Nephron progenitor cell (in vitro differentiated cells): ENCODE results near the gene KCNA1.

Source experiments
- DNase-seq: peaks from one replicate; pipeline ENCODE4 v3.0.0; 2021
- H3K27ac Mint-ChIP-seq: 2 replicates; pipeline ENCODE4 v1.8.0; 2021; ENCODE audit warnings: mild to moderate bottlenecking, moderate library complexity, mixed read lengths
- H3K27me3 Mint-ChIP-seq: 2 replicates; pipeline ENCODE4 v1.8.0; 2021; ENCODE audit warnings: mild to moderate bottlenecking, low read depth, mixed read lengths; ENCODE audit not compliant: poor library complexity
- H3K36me3 Mint-ChIP-seq: 2 replicates; pipeline ENCODE4 v1.8.0; 2021; ENCODE audit warnings: low read depth, mixed read lengths
- H3K4me1 Mint-ChIP-seq: 2 replicates; pipeline ENCODE4 v1.8.0; 2021; ENCODE audit warnings: mixed read lengths
- H3K4me3 Mint-ChIP-seq: 2 replicates; pipeline ENCODE4 v1.8.0; 2021; ENCODE audit warnings: mild to moderate bottlenecking, moderate library complexity, mixed read lengths
- H3K9me3 Mint-ChIP-seq: 2 replicates; pipeline ENCODE4 v1.8.0; 2021; ENCODE audit warnings: mild to moderate bottlenecking, moderate library complexity, mixed read lengths
- TF ChIP-seq, protein P1 (sequence below): fragments of 200-600 bp; sonication (generic); IDR thresholded peaks from 2 replicates; pipeline ENCODE4 v1.5.0; 2021; ENCODE audit warnings: antibody characterized with exemption

Gene KCNA1

DNA sequence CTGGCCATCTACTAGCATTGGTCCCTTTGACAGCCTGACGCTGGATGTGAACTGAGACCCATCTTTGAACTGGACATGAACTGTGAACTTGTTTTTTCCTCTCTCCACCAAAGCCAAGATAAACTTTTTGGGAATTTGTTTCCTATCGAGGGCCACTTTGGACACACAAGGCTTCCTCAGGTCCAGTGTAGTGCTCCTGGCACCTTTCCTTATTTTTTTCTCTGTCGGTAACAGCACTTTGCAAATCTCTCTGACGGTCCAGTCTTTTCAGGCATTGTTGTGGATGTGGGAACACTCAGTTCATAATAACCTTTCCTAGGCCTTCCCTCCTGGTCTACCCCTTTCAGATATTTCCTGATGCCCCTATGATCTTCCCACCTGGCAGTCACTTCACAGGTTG is 5.0 kb downstream of the KCNA1 start:
- Mint-ChIP-seq H3K4me3 (no peak overlapping the region), H3K4me1 (peaks cover 10% of the 10 kb centered on the region), H3K27me3 (no peaks in the 10 kb centered on the region), H3K27ac (no peak overlapping the region), H3K9me3 (peaks cover 20% of the 10 kb centered on the region), H3K36me3 (peaks cover 11% of the 10 kb centered on the region)
- TF ChIP-seq, protein P1, sequence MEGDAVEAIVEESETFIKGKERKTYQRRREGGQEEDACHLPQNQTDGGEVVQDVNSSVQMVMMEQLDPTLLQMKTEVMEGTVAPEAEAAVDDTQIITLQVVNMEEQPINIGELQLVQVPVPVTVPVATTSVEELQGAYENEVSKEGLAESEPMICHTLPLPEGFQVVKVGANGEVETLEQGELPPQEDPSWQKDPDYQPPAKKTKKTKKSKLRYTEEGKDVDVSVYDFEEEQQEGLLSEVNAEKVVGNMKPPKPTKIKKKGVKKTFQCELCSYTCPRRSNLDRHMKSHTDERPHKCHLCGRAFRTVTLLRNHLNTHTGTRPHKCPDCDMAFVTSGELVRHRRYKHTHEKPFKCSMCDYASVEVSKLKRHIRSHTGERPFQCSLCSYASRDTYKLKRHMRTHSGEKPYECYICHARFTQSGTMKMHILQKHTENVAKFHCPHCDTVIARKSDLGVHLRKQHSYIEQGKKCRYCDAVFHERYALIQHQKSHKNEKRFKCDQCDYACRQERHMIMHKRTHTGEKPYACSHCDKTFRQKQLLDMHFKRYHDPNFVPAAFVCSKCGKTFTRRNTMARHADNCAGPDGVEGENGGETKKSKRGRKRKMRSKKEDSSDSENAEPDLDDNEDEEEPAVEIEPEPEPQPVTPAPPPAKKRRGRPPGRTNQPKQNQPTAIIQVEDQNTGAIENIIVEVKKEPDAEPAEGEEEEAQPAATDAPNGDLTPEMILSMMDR: no peak
- no peak for DNase-seq

DNA sequence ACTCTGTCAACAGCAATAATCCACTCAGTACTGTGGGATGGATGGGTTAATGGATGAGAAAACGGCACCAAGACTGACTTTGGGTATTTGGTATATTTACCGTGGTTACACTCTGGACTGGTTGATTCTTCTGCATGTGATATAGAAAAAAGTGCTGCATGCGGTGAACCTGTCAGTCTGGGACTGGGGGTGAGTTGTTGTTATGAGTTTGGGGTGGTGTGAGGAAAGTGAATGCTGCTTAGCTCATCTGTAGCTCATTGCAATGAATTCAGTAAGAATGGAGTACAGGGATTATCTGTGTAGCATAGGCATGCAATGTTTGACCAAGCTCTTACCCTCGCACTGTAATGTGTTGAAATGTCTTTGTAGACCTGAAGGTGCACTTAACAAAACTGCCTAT is 6.0 kb downstream of the KCNA1 start:
- DNase-seq: no peak
- TF ChIP-seq, protein P1: no peak
- no peak overlapping the region for H3K27ac Mint-ChIP-seq
- no peaks in the 10 kb centered on the region for H3K27me3 Mint-ChIP-seq
- H3K36me3 Mint-ChIP-seq: peaks cover 11% of the 10 kb centered on the region
- H3K4me3 Mint-ChIP-seq: no peak overlapping the region
- peaks cover 17% of the 10 kb centered on the region for H3K9me3 Mint-ChIP-seq
- H3K4me1 Mint-ChIP-seq: peaks cover 6% of the 10 kb centered on the region

DNA sequence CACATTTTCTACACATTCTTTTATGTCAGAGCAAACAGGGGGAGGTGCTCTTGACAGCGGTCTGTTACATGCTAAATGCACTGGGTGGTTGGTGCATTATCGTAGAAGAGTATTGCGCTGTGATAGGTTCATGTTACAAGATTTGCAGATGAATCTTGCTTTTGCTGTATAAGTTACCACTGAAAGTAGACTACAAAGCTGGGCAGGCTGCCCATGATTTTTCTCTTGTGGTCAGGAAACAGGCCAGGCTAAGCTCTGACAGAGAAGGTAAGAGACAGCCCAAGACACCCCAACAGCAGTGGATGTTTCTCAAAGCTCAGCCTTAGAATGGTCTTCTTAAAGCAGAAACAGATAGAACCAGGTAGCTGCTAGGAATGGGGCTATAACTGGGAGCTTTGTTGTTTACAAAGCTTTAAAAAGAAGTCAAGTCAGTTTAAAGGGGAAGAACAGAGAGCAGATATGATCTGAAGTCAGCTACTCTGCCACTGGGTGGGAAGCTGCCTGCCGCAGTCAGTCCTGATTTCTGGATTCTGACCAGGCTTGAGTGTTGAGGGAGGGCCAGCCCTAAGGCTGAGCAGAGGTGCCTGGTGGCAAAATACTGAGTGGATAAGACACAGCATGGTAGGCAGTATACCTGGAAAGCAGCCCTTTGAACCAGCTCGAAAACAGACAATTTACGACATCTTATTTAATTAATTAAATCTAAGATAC is 9.4 kb downstream of the KCNA1 start:
- no peaks in the 10 kb centered on the region for H3K36me3 Mint-ChIP-seq
- DNase-seq: no peak
- no peak overlapping the region for H3K27ac Mint-ChIP-seq
- H3K4me3 Mint-ChIP-seq: no peak overlapping the region
- H3K27me3 Mint-ChIP-seq: peaks cover 3% of the 10 kb centered on the region
- TF ChIP-seq, protein P1: no peak
- no peaks in the 10 kb centered on the region for H3K9me3 Mint-ChIP-seq
- H3K4me1 Mint-ChIP-seq: no peaks in the 10 kb centered on the region

DNA sequence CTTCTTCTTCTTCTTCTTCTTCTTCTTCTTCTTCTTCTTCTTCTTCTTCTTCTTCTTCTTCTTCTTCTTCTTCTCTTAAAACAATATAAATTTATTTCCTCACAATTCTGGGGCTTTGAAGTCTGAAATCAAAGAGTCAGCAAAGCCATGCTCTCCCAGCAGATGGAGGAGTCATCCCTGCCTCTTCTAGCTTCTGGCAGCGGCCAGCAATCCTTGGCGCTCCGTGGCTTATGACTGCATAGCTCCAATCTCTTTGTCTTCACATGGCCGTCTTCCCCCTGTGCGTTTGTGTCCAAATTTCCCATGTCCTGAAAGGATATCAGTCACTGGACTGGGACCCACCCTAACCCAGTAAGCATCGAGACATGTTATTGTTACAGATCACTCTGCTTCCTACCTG is 22.9 kb downstream of the KCNA1 start:
- Mint-ChIP-seq H3K27me3 (peaks cover 13% of the 10 kb centered on the region), H3K4me1 (no peaks in the 10 kb centered on the region), H3K36me3 (no peaks in the 10 kb centered on the region), H3K4me3 (no peak overlapping the region), H3K27ac (no peak overlapping the region), H3K9me3 (no peaks in the 10 kb centered on the region)
- TF ChIP-seq, protein P1: no peak
- no peak for DNase-seq

DNA sequence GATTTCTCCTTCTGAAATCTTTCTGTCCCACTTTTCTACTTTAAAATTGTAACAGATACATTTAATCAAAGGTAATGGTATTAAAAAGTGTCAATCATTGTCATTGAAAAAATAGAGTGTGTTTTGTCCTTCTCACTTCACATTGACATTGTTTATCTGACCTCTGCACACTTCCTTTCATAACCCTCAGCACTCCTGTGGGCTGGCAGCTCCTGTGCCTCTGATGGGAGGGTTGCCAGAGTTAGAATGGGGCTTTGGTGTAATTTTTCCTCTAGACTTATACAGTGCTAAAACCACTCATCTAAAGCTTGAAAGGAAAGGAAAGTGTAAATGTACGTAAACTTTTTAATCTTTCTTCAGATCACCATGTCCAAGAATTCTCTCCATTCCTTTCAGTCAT is 23.7 kb downstream of the KCNA1 start:
- Mint-ChIP-seq H3K4me1 (no peaks in the 10 kb centered on the region), H3K4me3 (no peak overlapping the region), H3K27ac (no peak overlapping the region), H3K36me3 (no peaks in the 10 kb centered on the region), H3K27me3 (peaks cover 10% of the 10 kb centered on the region), H3K9me3 (no peaks in the 10 kb centered on the region)
- TF ChIP-seq, protein P1: no peak
- no peak for DNase-seq

DNA sequence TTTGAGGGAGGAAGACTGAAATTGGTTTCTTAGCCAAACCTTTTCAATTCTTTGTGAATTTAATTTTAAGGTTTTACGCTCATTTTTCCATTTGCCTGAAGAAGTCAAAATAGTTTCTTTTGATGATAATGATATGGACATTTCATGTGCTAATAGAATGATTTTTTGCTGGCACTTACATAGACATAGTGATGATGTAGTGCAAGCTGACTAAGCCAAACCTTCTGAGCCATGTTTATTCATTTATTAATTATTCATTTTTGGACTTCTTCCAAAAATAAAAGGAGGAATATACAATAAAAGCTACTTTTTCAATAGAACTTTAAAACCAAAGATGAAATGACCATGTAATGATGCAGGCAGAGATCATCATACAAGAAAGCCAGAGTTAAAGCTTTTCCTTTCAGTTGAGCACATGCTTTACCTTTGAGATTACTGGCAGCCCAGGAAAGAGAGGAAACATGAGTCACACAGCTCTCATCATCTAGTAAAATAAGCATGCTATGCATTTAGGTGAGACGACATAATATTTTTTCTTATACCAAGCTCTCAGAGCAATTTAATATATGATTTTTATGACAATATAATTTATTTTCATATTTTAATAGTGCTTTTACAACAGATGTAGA is 24.8 kb downstream of the KCNA1 start:
- H3K27ac Mint-ChIP-seq: no peak overlapping the region
- TF ChIP-seq, protein P1: no peak
- H3K27me3 Mint-ChIP-seq: peaks cover 9% of the 10 kb centered on the region
- H3K9me3 Mint-ChIP-seq: no peaks in the 10 kb centered on the region
- DNase-seq: no peak
- H3K4me3 Mint-ChIP-seq: no peak overlapping the region
- H3K36me3 Mint-ChIP-seq: no peaks in the 10 kb centered on the region
- H3K4me1 Mint-ChIP-seq: no peaks in the 10 kb centered on the region
